ENCODE measurements around the gene TMEM30A.

Gene TMEM30A

DNA sequence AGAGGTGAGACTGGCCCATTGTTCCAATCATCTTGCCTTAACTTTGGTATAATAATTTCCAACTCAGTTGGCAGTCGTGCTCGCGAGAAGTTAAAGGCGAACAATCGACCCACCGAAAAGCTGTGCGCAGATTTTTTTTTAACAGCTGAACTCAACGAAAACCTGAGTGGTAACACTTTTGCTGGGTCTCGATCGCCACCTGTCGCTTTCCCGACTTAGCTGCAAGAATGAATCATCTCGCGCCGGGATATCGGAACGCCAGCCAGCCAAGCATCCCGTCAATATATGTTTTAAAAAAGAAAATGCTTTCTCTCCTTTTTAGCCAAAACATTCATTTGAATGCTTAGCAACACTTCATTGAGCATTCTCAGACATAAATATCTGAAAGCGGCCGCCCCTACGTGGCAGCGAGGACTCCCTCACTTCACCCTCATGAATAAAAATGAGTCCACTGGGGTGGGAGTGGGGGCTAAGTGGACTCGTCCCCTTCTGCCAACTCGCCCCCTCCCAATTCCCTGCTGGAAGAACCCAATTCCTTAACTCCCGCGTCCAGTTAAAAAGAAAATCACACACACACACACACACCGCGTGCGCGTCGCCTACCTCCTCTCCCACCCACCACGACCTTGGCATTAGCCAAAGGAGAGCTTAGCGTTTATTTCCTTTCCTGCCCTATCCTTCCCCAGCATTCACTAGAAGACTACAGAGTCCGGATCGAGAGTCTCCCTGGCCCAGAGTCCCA, 80.2 kb downstream of the TMEM30A start:
- ATAC-seq (no peak), DNase-seq (peak; percentile 30 to 42)
- no peak overlapping the region for H3K27ac Mint-ChIP-seq
- H3K9me3 Mint-ChIP-seq, result no peaks in the 10 kb centered on the region
- peaks cover 85% of the 10 kb centered on the region for H3K27me3 Mint-ChIP-seq
- peak overlapping the region; percentile 79 to 82 for H3K4me3 Mint-ChIP-seq
- peaks cover 65% of the 10 kb centered on the region for H3K4me1 Mint-ChIP-seq

GRCh38 chr6:75203721-75204120, 80.9 kb downstream of the TMEM30A start:
- ATAC-seq, result no peak
- DNase-seq, result no peak
- peaks cover 79% of the 10 kb centered on the region for H3K27me3 Mint-ChIP-seq
- H3K4me3 Mint-ChIP-seq, result no peak overlapping the region
- H3K4me1 Mint-ChIP-seq, result peaks cover 59% of the 10 kb centered on the region
- no peak overlapping the region for H3K27ac Mint-ChIP-seq
- H3K9me3 Mint-ChIP-seq, result no peaks in the 10 kb centered on the region

All from stimulated activated naive CD8-positive, alpha-beta T cell treated with anti-CD3 and anti-CD28 coated beads, Interleukin-15, amount 100 ng/mL, for 72 hours (primary cell).